NAMALWA (cell line): ENCODE data around the gene KRTAP10-12.

ENCODE experiments used
- DNase-seq: peaks from one replicate; pipeline ENCODE4 v3.0.0-alpha.2; 2015; ENCODE audit warnings: low spot score

The KRTAP10-12 gene

DNA sequence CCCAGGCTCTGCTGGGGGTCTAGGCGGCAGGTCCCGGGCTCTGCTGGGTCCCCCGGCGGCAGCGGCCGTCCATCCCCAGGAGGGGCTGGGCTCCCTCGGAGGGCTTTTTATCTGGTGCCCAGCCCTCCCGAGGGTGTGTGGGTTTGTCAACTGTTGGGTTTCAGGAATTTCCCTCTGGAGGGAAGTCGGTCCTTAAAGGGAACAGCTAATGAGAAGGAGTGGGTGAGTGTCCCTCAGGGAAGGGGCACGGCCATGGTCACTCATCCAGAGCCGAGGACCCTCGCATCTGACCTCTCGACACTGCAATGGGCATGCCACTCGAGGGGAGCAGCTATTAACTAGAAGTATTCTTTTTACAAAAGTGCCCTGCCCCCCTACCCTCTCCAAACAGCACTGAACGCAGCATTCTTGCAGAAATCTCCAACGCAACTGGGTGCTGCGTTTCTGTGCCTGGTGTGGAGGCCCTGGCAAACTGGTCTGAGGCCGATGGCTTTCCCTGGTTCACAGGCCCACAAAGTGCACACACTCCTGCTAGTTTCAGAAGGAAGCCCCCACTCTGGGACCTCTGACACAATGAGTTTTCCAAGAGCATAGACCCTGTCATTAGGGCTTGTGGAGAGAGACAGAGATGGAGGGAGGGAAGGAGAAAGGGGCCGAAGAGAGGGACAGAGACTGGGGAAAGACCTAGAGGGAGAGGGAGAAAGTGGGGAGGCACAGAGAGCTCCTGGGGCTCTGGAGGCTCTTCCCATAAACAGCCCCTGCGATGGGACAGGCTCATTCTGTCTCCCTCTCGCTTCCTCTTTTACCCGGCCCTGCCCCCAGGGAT lies 15.4 kb downstream of the KRTAP10-12 start:
- no peak for DNase-seq

DNA sequence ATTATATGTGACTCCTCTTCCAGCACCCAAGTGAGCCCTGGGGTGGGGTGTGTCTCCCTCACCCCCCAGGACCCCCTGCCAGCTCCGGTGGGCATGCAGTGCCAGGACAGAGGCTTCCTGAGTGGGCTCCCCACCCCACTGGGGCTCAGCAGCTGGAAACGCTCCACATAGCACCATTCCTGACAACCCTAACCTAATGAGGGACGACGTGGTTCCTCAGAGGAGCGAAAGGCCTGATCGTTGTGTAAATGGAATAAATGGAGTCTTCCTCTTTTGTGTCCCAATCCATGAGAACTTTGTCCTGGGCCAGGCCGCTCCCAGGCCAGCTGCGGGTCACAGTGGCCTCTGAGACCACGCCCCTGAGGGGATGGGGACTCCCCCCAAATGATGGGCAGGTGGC lies 16.2 kb downstream of the KRTAP10-12 start:
- no peak for DNase-seq

- DNase-seq = no peak
These were observed 16.9 kb downstream of the KRTAP10-12 start for GRCh38 chr21:44713846-44714245.

GRCh38 chr21:44714905-44715304 lies 17.9 kb downstream of the KRTAP10-12 start:
- DNase-seq = no peak

GRCh38 chr21:44716984-44717383 lies 20.0 kb downstream of the KRTAP10-12 start:
- DNase-seq = no peak

- no peak for DNase-seq
These were observed 21.1 kb downstream of the KRTAP10-12 start for GRCh38 chr21:44718093-44718492.

GRCh38 chr21:44718571-44718970 lies 21.6 kb downstream of the KRTAP10-12 start:
- no peak for DNase-seq

GRCh38 chr21:44720170-44720569 lies 23.2 kb downstream of the KRTAP10-12 start:
- DNase-seq = no peak

- no peak for DNase-seq
These were observed 25.8 kb downstream of the KRTAP10-12 start for GRCh38 chr21:44722731-44723130.

GRCh38 chr21:44723177-44724131 lies 26.5 kb downstream of the KRTAP10-12 start:
- no peak for DNase-seq

DNA sequence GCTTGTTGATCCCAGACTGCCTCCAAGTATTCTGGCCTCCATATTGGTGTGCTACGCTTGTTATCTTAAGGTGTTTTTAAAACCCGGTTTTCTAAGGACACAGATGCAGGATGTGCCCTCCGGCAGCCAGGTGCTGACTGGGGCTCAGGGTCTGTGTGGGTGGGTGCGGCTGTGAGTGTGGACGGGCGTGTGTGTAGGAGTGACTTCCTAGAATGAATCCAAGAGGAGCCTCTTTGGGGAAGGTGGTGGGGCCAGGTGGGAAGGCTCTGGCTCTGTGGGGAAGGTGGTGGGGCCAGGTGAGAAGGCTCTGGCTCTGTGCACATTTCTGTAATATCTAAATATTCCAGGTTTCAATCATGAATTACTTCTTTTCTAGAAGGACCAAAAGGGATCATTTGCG lies 27.2 kb downstream of the KRTAP10-12 start:
- DNase-seq = no peak

GRCh38 chr21:44724926-44725325 lies 28.0 kb downstream of the KRTAP10-12 start:
- DNase-seq = no peak

- DNase-seq = no peak
These were observed 29.9 kb downstream of the KRTAP10-12 start for GRCh38 chr21:44726826-44727225.

GRCh38 chr21:44727321-44727720 lies 30.3 kb downstream of the KRTAP10-12 start:
- no peak for DNase-seq

GRCh38 chr21:44727757-44728156 lies 30.8 kb downstream of the KRTAP10-12 start:
- DNase-seq = no peak

- no peak for DNase-seq
These were observed 31.7 kb downstream of the KRTAP10-12 start for GRCh38 chr21:44728716-44729115.

GRCh38 chr21:44729336-44730027 lies 32.5 kb downstream of the KRTAP10-12 start:
- DNase-seq = no peak

- DNase-seq = no peak
These were observed 33.0 kb downstream of the KRTAP10-12 start for GRCh38 chr21:44730028-44730395.

DNA sequence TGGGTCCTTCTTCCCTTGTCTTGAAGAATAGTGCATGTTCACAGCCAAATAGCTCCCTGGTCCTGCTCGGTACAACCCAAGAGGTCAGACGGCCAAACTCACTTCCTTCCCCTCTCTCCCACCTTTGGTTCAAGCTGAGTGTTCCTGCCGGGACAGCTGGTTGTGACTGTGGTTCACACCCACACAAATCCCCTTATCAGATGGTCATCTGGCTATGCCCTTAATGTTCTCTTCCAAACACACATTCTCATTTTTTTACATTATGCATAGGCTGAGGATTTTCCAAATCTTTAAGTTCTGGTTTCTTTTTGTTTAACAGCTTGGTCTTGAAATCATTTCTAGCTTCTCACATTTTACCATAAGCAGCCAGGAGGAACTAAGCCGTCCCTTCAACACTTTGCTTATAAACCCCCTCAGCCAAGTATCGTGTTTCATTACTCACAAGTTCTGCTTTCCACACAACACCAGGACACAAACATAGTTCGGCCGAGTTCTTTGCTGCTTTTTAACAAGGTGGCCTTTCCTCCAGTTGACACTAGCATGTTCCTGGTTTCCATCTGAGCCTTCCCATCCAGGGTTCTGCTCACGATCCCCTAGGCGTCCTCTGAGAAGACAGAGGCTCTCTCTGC lies 34.1 kb downstream of the KRTAP10-12 start:
- no peak for DNase-seq

GRCh38 chr21:44732263-44732662 lies 35.3 kb downstream of the KRTAP10-12 start:
- no peak for DNase-seq

DNA sequence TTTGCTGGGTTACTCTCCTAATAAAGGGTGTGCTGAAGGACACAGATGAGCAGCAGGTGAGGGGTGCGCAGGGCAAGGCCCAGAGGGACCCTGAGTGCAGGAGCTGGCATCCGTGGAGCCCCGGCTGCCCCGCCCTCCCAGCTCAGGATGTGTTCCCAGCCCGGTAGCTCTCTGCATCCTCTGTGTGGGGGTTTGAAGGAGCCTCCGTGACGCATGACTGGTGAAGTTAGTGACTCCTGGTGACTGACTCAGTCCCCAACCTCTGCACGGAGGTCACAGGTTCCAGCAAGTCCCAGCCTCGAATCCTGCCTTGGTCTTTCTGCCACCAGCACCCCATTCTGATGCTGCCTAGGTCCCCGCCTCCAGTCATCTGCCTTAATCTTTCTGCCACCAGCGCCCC lies 36.0 kb downstream of the KRTAP10-12 start:
- DNase-seq = no peak
